Astrocyte (in vitro differentiated cells and primary cell): ENCODE data around the gene CDC26. TPM values are rescaled to one million over a fixed set of nuclear protein-coding genes. Genes with fewer than 3 reads are reported as not detected.

ENCODE experiments used
- DNase-seq: peaks from one replicate; pipeline ENCODE4 v3.0.0-alpha.2; 2010; ENCODE audit warnings: low read depth
- FAIRE-seq: peaks from 2 replicates; lab custom pipeline; 2011; peaks lifted over from hg19 to GRCh38; lab: Jason Lieb, UNC
- H2AFZ ChIP-seq: 2 replicates; pipeline ENCODE4 v1.6.0; 2012; ENCODE audit warnings: low read depth, low read length, inconsistent platforms
- H3K27ac ChIP-seq: 2 replicates; pipeline ENCODE4 v1.5.1; 2011; ENCODE audit warnings: low read depth, low read length, inconsistent platforms
- H3K27me3 ChIP-seq: 2 replicates; pipeline ENCODE4 v1.6.0; 2011; ENCODE audit warnings: low read length, inconsistent platforms; ENCODE audit not compliant: insufficient read depth
- H3K36me3 ChIP-seq: 2 replicates; pipeline ENCODE4 v1.5.1; 2011; ENCODE audit warnings: low read length, inconsistent platforms; ENCODE audit not compliant: insufficient read depth
- H3K4me1 ChIP-seq: 2 replicates; pipeline ENCODE4 v1.5.1; 2011; ENCODE audit warnings: low read length, inconsistent platforms; ENCODE audit not compliant: insufficient read depth
- H3K4me2 ChIP-seq: 2 replicates; pipeline ENCODE4 v1.6.0; 2012; ENCODE audit warnings: low read length, inconsistent platforms
- H3K4me3 ChIP-seq: 2 replicates; pipeline ENCODE4 v1.5.1; 2011; ENCODE audit warnings: low read depth, mild to moderate bottlenecking, low read length, inconsistent platforms; ENCODE audit not compliant: insufficient read depth
- H3K79me2 ChIP-seq: 2 replicates; pipeline ENCODE4 v1.6.0; 2012; ENCODE audit warnings: mild to moderate bottlenecking, low read length, inconsistent platforms; ENCODE audit not compliant: insufficient read depth
- H3K9ac ChIP-seq: 2 replicates; pipeline ENCODE4 v1.6.0; 2012; ENCODE audit warnings: mild to moderate bottlenecking, low read length, inconsistent platforms
- H3K9me3 ChIP-seq: 2 replicates; pipeline ENCODE4 v1.5.1; 2012; ENCODE audit warnings: low read depth, mild to moderate bottlenecking, low read length, inconsistent platforms; ENCODE audit not compliant: insufficient read depth
- H4K20me1 ChIP-seq: 2 replicates; pipeline ENCODE4 v1.6.0; 2012; ENCODE audit warnings: low read length, inconsistent platforms; ENCODE audit not compliant: insufficient read depth
- H3K27ac Mint-ChIP-seq: one replicate; pipeline ENCODE4 v1.8.0; 2021; ENCODE audit warnings: mild to moderate bottlenecking, mixed read lengths; ENCODE audit not compliant: unreplicated experiment
- H3K27me3 Mint-ChIP-seq: one replicate; pipeline ENCODE4 v1.8.0; 2021; ENCODE audit warnings: low read depth, mixed read lengths; ENCODE audit not compliant: unreplicated experiment
- H3K36me3 Mint-ChIP-seq: one replicate; pipeline ENCODE4 v1.8.0; 2021; ENCODE audit warnings: low read depth, mixed read lengths; ENCODE audit not compliant: unreplicated experiment
- H3K4me1 Mint-ChIP-seq: one replicate; pipeline ENCODE4 v1.8.0; 2021; ENCODE audit warnings: low read depth, mixed read lengths; ENCODE audit not compliant: unreplicated experiment
- H3K4me3 Mint-ChIP-seq: one replicate; pipeline ENCODE4 v1.8.0; 2021; ENCODE audit warnings: mild to moderate bottlenecking, moderate library complexity, mixed read lengths; ENCODE audit not compliant: unreplicated experiment
- H3K9me3 Mint-ChIP-seq: one replicate; pipeline ENCODE4 v1.8.0; 2021; ENCODE audit warnings: mild to moderate bottlenecking, mixed read lengths; ENCODE audit not compliant: unreplicated experiment
- EZH2 ChIP-seq: IDR thresholded peaks from 2 replicates; pipeline ENCODE4 v1.6.1; 2012; ENCODE audit warnings: mild to moderate bottlenecking, low read length, inconsistent platforms; ENCODE audit not compliant: insufficient read depth
- total RNA-seq: library from RNA; stranded (reverse); gene quantifications from 2 replicates; pipeline ENCODE4 v1.2.1, GENCODE V29; 2021
- TF ChIP-seq, protein P1 (sequence below): IDR thresholded peaks from 2 replicates; pipeline ENCODE4 v1.5.1; 2011; ENCODE audit warnings: low read depth, mild to moderate bottlenecking, inconsistent platforms, low read length, moderate library complexity; ENCODE audit not compliant: insufficient read depth

Gene CDC26
- total RNA-seq, 1 donor from 2014 or later: 23.9 TPM

GRCh38 chr9:113269871-113270270 lies 5.5 kb downstream of the CDC26 start:
- no peak overlapping the region for H3K27ac Mint-ChIP-seq
- FAIRE-seq (no peak), DNase-seq (no peak)
- peaks cover 8% of the 10 kb centered on the region for H3K4me1 Mint-ChIP-seq
- H3K4me2 ChIP-seq: no peak overlapping the region
- H3K79me2 ChIP-seq: peaks cover 18% of the 10 kb centered on the region
- H3K27me3 ChIP-seq: no peaks in the 10 kb centered on the region
- H3K27ac ChIP-seq: no peak overlapping the region
- no peaks in the 10 kb centered on the region for H3K9me3 Mint-ChIP-seq
- H3K36me3 Mint-ChIP-seq: peaks cover 6% of the 10 kb centered on the region
- H3K36me3 ChIP-seq: peaks cover 34% of the 10 kb centered on the region
- no peak overlapping the region for H3K4me3 ChIP-seq
- H3K27me3 Mint-ChIP-seq: no peaks in the 10 kb centered on the region
- H4K20me1 ChIP-seq: peaks cover 18% of the 10 kb centered on the region
- H3K9ac ChIP-seq: no peak overlapping the region
- no peak overlapping the region for H2AFZ ChIP-seq
- peaks cover 5% of the 10 kb centered on the region for H3K4me1 ChIP-seq
- H3K9me3 ChIP-seq: no peaks in the 10 kb centered on the region
- TF ChIP-seq, protein P1, sequence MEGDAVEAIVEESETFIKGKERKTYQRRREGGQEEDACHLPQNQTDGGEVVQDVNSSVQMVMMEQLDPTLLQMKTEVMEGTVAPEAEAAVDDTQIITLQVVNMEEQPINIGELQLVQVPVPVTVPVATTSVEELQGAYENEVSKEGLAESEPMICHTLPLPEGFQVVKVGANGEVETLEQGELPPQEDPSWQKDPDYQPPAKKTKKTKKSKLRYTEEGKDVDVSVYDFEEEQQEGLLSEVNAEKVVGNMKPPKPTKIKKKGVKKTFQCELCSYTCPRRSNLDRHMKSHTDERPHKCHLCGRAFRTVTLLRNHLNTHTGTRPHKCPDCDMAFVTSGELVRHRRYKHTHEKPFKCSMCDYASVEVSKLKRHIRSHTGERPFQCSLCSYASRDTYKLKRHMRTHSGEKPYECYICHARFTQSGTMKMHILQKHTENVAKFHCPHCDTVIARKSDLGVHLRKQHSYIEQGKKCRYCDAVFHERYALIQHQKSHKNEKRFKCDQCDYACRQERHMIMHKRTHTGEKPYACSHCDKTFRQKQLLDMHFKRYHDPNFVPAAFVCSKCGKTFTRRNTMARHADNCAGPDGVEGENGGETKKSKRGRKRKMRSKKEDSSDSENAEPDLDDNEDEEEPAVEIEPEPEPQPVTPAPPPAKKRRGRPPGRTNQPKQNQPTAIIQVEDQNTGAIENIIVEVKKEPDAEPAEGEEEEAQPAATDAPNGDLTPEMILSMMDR: no peak
- TF ChIP-seq EZH2: no peak
- no peak overlapping the region for H3K4me3 Mint-ChIP-seq

GRCh38 chr9:113269355-113269754 lies 6.0 kb downstream of the CDC26 start:
- TF ChIP-seq, protein P1: no peak
- TF ChIP-seq EZH2: no peak
- Mint-ChIP-seq H3K36me3 (peaks cover 7% of the 10 kb centered on the region), H3K9me3 (no peaks in the 10 kb centered on the region), H3K4me3 (no peak overlapping the region), H3K27ac (no peak overlapping the region), H3K27me3 (no peaks in the 10 kb centered on the region), H3K4me1 (peaks cover 8% of the 10 kb centered on the region)
- H3K9me3 ChIP-seq: no peaks in the 10 kb centered on the region
- H3K4me2 ChIP-seq: no peak overlapping the region
- H3K27ac ChIP-seq: no peak overlapping the region
- FAIRE-seq (no peak), DNase-seq (no peak)
- H3K4me3 ChIP-seq: no peak overlapping the region
- H3K4me1 ChIP-seq: peaks cover 2% of the 10 kb centered on the region
- H3K79me2 ChIP-seq: peaks cover 13% of the 10 kb centered on the region
- no peaks in the 10 kb centered on the region for H3K27me3 ChIP-seq
- H3K9ac ChIP-seq: no peak overlapping the region
- peaks cover 34% of the 10 kb centered on the region for H3K36me3 ChIP-seq
- H4K20me1 ChIP-seq: peaks cover 18% of the 10 kb centered on the region
- no peak overlapping the region for H2AFZ ChIP-seq

GRCh38 chr9:113267911-113268566 lies 7.3 kb downstream of the CDC26 start:
- Mint-ChIP-seq H3K27me3 (no peaks in the 10 kb centered on the region), H3K4me1 (peaks cover 2% of the 10 kb centered on the region), H3K36me3 (peaks cover 7% of the 10 kb centered on the region), H3K9me3 (no peaks in the 10 kb centered on the region), H3K27ac (no peak overlapping the region), H3K4me3 (no peak overlapping the region)
- Histone ChIP-seq H3K4me1 (no peaks in the 10 kb centered on the region), H3K4me2 (no peak overlapping the region), H3K9ac (no peak overlapping the region), H3K27ac (no peak overlapping the region), H3K36me3 (peaks cover 34% of the 10 kb centered on the region), H3K79me2 (no peaks in the 10 kb centered on the region), H3K27me3 (no peaks in the 10 kb centered on the region), H3K4me3 (no peak overlapping the region), H4K20me1 (peaks cover 4% of the 10 kb centered on the region), H3K9me3 (no peaks in the 10 kb centered on the region), H2AFZ (no peak overlapping the region)
- DNase-seq (no peak), FAIRE-seq (no peak)
- TF ChIP-seq, protein P1: no peak
- TF ChIP-seq EZH2: no peak
